ENCODE results near the gene PANK2. TPM values are rescaled to one million over a fixed set of nuclear protein-coding genes. Genes with fewer than 3 reads are reported as not detected.

PANK2 gene
- total RNA-seq, 1 experiment from 2014 or later = 41.6 TPM

GRCh38 chr20:3919352-3919751 lies 30.2 kb downstream of the PANK2 start:
- RAD21 ChIA-PET (ENCODE audit: low non-redundant PET in 1 of 2, low total read pairs in 2 of 2, uncharacterized antibody in 2 of 2, unreplicated experiment in 2 of 2) = no interaction called here
- CTCF ChIA-PET = no interaction called here

More at GRCh38 chr20:3919352-3919751, 30.2 kb downstream of the PANK2 start:
- ATAC-seq (no peak), DNase-seq (ENCODE audit: low read depth, low spot score) (no peak)
- no TSS peak for BruUV-seq (replicated peaks)
- H3K9me3 ChIP-seq (ENCODE audit: control insufficient read depth in 1 of 2, insufficient read depth in 1 of 2, low read depth in 1 of 2, low read length in 2 of 2) = no peaks in the 10 kb centered on the region
- POLR2A ChIA-PET = interaction anchor here (0.6 kb wide), 1 partner anchor 20 kb away, joined by 3 read pairs; no protein-coding TSS in a partner anchor
- H3K27ac ChIP-seq (ENCODE audit: low read depth, low read length) = no peak overlapping the region
- peaks cover 36 to 45% of the 10 kb centered on the region in 2 experiments for H3K36me3 ChIP-seq (ENCODE audit: control insufficient read depth in 1 of 2, insufficient read depth in 2 of 2, low read length in 2 of 2)
- TF ChIP-seq CBX3 (IDR thresholded peaks at IDR 0.05; ENCODE audit: low read depth) (no peak), SRF (IDR thresholded peaks at IDR 0.05; ENCODE audit: low read depth) (no peak), FOSL1 (IDR thresholded peaks at IDR 0.05; ENCODE audit: low read depth) (no peak), CTCF (IDR thresholded peaks at IDR 0.05 in 2 of 3, conservative IDR thresholded peaks at IDR 0.05 in 1 of 3; ENCODE audit: borderline replicate concordance in 1 of 3, insufficient read depth in 1 of 3, low read depth in 2 of 3, low read length in 2 of 3) (no peak), EGR1 (IDR thresholded peaks at IDR 0.05; ENCODE audit: low read depth) (no peak), ATF3 (IDR thresholded peaks at IDR 0.05) (no peak)
- H3K9ac ChIP-seq (ENCODE audit: low read length) = no peak overlapping the region
- no peaks in the 10 kb centered on the region for H3K27me3 ChIP-seq (ENCODE audit: insufficient read depth, low read length)
- no peak overlapping the region for H2AFZ ChIP-seq (ENCODE audit: low read depth, low read length, poor library complexity, severe bottlenecking)
- H4K20me1 ChIP-seq (ENCODE audit: insufficient read depth) = peaks cover 25% of the 10 kb centered on the region; the same call in 1 of the 2 replicates
- no peaks in the 10 kb centered on the region for H3K9me2 ChIP-seq (ENCODE audit: insufficient read depth)
- no peak overlapping the region for H3K4me2 ChIP-seq (ENCODE audit: low read length)
- no peak overlapping the region for H3K4me3 ChIP-seq (replicated peaks in 1 of 2; ENCODE audit: low read depth in 1 of 2, low read length in 2 of 2)
- peaks cover 72% of the 10 kb centered on the region for H3K79me2 ChIP-seq (ENCODE audit: insufficient read depth, low read length)
- H3K4me1 ChIP-seq (ENCODE audit: control insufficient read depth in 1 of 2, insufficient read depth in 2 of 2, low read length in 2 of 2) = no peaks in the 10 kb centered on the region
- intact Hi-C loops (cut with micrococcal nuclease) = no loop called here
